CD4-positive, alpha-beta T cell treated with Interleukin-2 at 100 ng/mL for 4 hours (primary cell): ENCODE data around the gene TBX1.

ENCODE experiments used
- DNase-seq: peaks from one replicate; pipeline ENCODE4 v3.0.0-alpha.2; 2020; ENCODE audit warnings: low spot score

TBX1 gene

GRCh38 chr22:19800306-19800705, 39.7 kb downstream of the TBX1 start:
- DNase-seq: no peak

GRCh38 chr22:19800761-19801244, 40.2 kb downstream of the TBX1 start:
- DNase-seq: no peak

- no peak for DNase-seq
Measured at GRCh38 chr22:19801340-19802000, 40.9 kb downstream of the TBX1 start.

- DNase-seq: no peak
Measured at GRCh38 chr22:19802001-19802893, 41.7 kb downstream of the TBX1 start.

GRCh38 chr22:19802894-19803735, 42.5 kb downstream of the TBX1 start:
- DNase-seq: no peak

GRCh38 chr22:19803736-19804267, 43.2 kb downstream of the TBX1 start:
- DNase-seq: no peak

GRCh38 chr22:19805821-19806212, 45.2 kb downstream of the TBX1 start:
- DNase-seq: no peak

GRCh38 chr22:19806213-19807160, 45.9 kb downstream of the TBX1 start:
- DNase-seq: no peak

GRCh38 chr22:19807161-19807913, 46.8 kb downstream of the TBX1 start:
- no peak for DNase-seq

- DNase-seq: no peak
Measured at GRCh38 chr22:19807914-19808872, 47.6 kb downstream of the TBX1 start.

- DNase-seq: no peak
Measured at GRCh38 chr22:19808873-19809478, 48.4 kb downstream of the TBX1 start.

GRCh38 chr22:19809741-19810140, 49.2 kb downstream of the TBX1 start:
- DNase-seq: no peak

- DNase-seq: no peak
Measured at GRCh38 chr22:19810381-19811201, 50.0 kb downstream of the TBX1 start.

GRCh38 chr22:19811211-19811621, 50.6 kb downstream of the TBX1 start:
- no peak for DNase-seq

- DNase-seq: no peak
Measured at GRCh38 chr22:19811811-19812771, 51.5 kb downstream of the TBX1 start.

GRCh38 chr22:19812910-19813309, 52.3 kb downstream of the TBX1 start:
- DNase-seq: no peak
